IPS-11a (cell line): ENCODE results near the gene RNASE8.

Experiments used
- H3K4me3 ChIP-seq: one replicate; pipeline ENCODE4 v1.5.1; 2013; ENCODE audit warnings: low read depth, low read length, control low read depth

Gene RNASE8

GRCh38 chr14:21090194-21090939, 32.7 kb downstream of the RNASE8 start:
- no peak overlapping the region for H3K4me3 ChIP-seq

- H3K4me3 ChIP-seq = no peak overlapping the region
Observed at GRCh38 chr14:21090940-21091663, 33.5 kb downstream of the RNASE8 start.

- no peak overlapping the region for H3K4me3 ChIP-seq
Observed at GRCh38 chr14:21091821-21092272, 34.2 kb downstream of the RNASE8 start.

- no peak overlapping the region for H3K4me3 ChIP-seq
Observed at GRCh38 chr14:21092273-21093011, 34.8 kb downstream of the RNASE8 start.

GRCh38 chr14:21093018-21093417, 35.4 kb downstream of the RNASE8 start:
- no peak overlapping the region for H3K4me3 ChIP-seq

- H3K4me3 ChIP-seq = peak overlapping the region; percentile 9
Observed at GRCh38 chr14:21093769-21094681, 36.4 kb downstream of the RNASE8 start.

- H3K4me3 ChIP-seq = no peak overlapping the region
Observed at GRCh38 chr14:21095430-21096205, 38.0 kb downstream of the RNASE8 start.

GRCh38 chr14:21096438-21096837, 38.8 kb downstream of the RNASE8 start:
- H3K4me3 ChIP-seq = no peak overlapping the region

- peak overlapping the region; percentile 59 for H3K4me3 ChIP-seq
Observed at GRCh38 chr14:21096978-21097635, 39.5 kb downstream of the RNASE8 start.

- peak overlapping the region; percentile 59 for H3K4me3 ChIP-seq
Observed at GRCh38 chr14:21097636-21098075, 40.0 kb downstream of the RNASE8 start.

- H3K4me3 ChIP-seq = peak within 1 kb of the TSS; percentile 59
Observed at GRCh38 chr14:21098076-21098891, 40.7 kb downstream of the RNASE8 start, which contains the start of gene ZNF219. ZNF219 (minus strand) TSS chr14:21098655; CDS start chr14:21093591, 5,064 bp downstream.

- H3K4me3 ChIP-seq = peak overlapping the region; percentile 58
Observed at GRCh38 chr14:21098892-21099595, 41.4 kb downstream of the RNASE8 start.

- H3K4me3 ChIP-seq = no peak overlapping the region
Observed at GRCh38 chr14:21099596-21099985, 42.0 kb downstream of the RNASE8 start.

- no peak within 1 kb of the TSS for H3K4me3 ChIP-seq
Observed at GRCh38 chr14:21100931-21101330, 43.3 kb downstream of the RNASE8 start, which contains the start of gene TMEM253. TMEM253 (plus strand) TSS chr14:21101066; CDS start chr14:21101344, 278 bp downstream.

- H3K4me3 ChIP-seq = no peak overlapping the region
Observed at GRCh38 chr14:21101802-21102413, 44.3 kb downstream of the RNASE8 start.

- H3K4me3 ChIP-seq = peak overlapping the region; percentile 78
Observed at GRCh38 chr14:21102521-21103410, 45.1 kb downstream of the RNASE8 start.
